Measurements from ENCODE around the gene FCHSD2. TPM values are rescaled to one million over a fixed set of nuclear protein-coding genes. Genes with fewer than 3 reads are reported as not detected.
A peak's percentile ranks its signal among the peaks of the same experiment; 100 is the strongest.
"Not testable (repeated sequence)": the region's sequence is repeated elsewhere in the genome, so short reads cannot be mapped to it uniquely, and the experiment has no call there.

FCHSD2 gene
- total RNA-seq, 1 donor: 34.0 TPM

DNA sequence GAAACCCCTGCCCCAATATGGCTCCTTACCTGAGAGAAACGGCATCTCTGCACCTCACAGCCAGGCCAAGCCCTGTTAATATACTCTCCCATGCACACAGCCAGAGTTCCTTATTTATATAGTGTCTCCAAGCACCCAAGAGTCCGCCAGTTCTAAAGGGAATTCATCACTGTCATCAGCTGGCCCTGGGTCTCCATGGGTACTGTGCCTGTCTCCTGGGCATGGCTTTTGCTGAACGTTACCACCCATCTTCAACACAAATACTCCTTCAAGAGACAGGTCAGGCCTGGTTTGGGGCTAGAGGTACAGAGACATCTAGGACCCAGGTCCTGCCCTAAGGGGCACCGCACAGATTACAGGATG is 329.5 kb downstream of the FCHSD2 start:
- Histone ChIP-seq H3K36me3 (ENCODE audit: insufficient read depth, low read length) (peaks cover 17% of the 10 kb centered on the region), H3K9me3 (ENCODE audit: low read depth, low read length) (no peaks in the 10 kb centered on the region), H3K79me2 (ENCODE audit: insufficient read depth, low read length) (peaks cover 34% of the 10 kb centered on the region), H3K27me3 (ENCODE audit: insufficient read depth, low read length) (no peaks in the 10 kb centered on the region), H3K4me2 (ENCODE audit: insufficient read depth, low read length) (peak overlapping the region; percentile 90), H3K27ac (ENCODE audit: low read depth, low read length) (peak overlapping the region; percentile 97), H3K4me3 (ENCODE audit: insufficient read depth, low read length) (peak overlapping the region; percentile 79), H4K20me1 (ENCODE audit: insufficient read depth, low read length) (peaks cover 4% of the 10 kb centered on the region), H2AFZ (ENCODE audit: low read length) (no peak overlapping the region), H3K4me1 (ENCODE audit: insufficient read depth, low read length) (peaks cover 41% of the 10 kb centered on the region)
- DNase-seq (ENCODE audit: insufficient read length, low spot score, missing footprints): peak; percentile 52
- no peak for TF ChIP-seq CTCF (IDR thresholded peaks at IDR 0.05; ENCODE audit: extremely low read depth, low read depth, low read length)

DNA sequence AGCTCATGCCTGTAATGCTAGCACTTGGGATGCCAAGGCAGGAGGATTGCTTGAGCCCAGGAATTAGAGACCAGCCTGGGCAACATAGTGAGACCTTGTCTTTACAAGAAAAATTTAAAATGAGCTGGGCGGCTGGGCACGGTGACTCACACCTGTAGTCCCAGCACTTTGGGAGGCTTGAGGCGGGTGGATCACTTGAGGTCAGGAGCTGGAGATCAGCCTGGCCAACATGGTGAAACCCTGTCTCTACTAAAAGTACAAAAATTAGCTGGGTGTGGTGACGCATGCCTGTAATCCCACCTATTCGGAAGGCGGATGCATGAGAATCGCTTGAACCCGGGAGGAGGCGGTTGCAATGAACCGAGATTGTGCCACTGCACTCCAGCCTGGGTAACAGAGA is 330.4 kb downstream of the FCHSD2 start:
- not testable (repeated sequence) for H3K27me3 ChIP-seq (ENCODE audit: insufficient read depth, low read length); H2AFZ ChIP-seq (ENCODE audit: low read length); H3K9me3 ChIP-seq (ENCODE audit: low read depth, low read length); DNase-seq (ENCODE audit: insufficient read length, low spot score, missing footprints); H3K27ac ChIP-seq (ENCODE audit: low read depth, low read length); H3K4me3 ChIP-seq (ENCODE audit: insufficient read depth, low read length); H4K20me1 ChIP-seq (ENCODE audit: insufficient read depth, low read length)
- H3K79me2 ChIP-seq (ENCODE audit: insufficient read depth, low read length): peaks cover 34% of the 10 kb centered on the region
- peaks cover 50% of the 10 kb centered on the region for H3K4me1 ChIP-seq (ENCODE audit: insufficient read depth, low read length)
- peak overlapping the region; percentile 90 for H3K4me2 ChIP-seq (ENCODE audit: insufficient read depth, low read length)
- H3K36me3 ChIP-seq (ENCODE audit: insufficient read depth, low read length): peaks cover 17% of the 10 kb centered on the region

- no peak overlapping the region for H2AFZ ChIP-seq (ENCODE audit: low read length)
- H3K27ac ChIP-seq (ENCODE audit: low read depth, low read length): peak overlapping the region; percentile 82
- DNase-seq (ENCODE audit: insufficient read length, low spot score, missing footprints): peak; percentile 82
These were observed 333.8 kb downstream of the FCHSD2 start for GRCh38 chr11:72808331-72808798.

DNA sequence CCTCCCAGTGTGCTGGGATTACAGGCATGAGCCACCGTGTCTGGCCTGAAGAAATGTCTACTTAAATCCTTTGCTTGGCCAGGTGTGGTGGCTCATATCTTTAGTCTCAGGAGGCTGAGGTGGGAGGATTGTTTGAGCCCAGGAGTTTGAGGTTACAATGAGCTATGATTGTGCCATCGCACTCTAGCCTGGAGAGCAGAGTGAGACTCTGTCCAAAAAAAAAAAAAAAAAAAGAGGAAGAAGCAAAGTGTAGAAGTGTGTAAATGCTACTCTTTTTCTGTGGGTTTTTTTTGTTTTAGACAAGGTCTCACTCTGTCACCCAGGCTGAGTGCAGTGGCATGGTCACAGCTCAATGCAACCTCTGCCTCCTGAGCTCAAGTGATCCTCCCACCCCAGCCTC is 334.3 kb downstream of the FCHSD2 start:
- H3K4me1 ChIP-seq (ENCODE audit: insufficient read depth, low read length): peaks cover 30% of the 10 kb centered on the region
- no peak overlapping the region for H2AFZ ChIP-seq (ENCODE audit: low read length)
- peaks cover 3% of the 10 kb centered on the region for H4K20me1 ChIP-seq (ENCODE audit: insufficient read depth, low read length)
- no peaks in the 10 kb centered on the region for H3K9me3 ChIP-seq (ENCODE audit: low read depth, low read length)
- no peak for DNase-seq (ENCODE audit: insufficient read length, low spot score, missing footprints)
- peaks cover 17% of the 10 kb centered on the region for H3K36me3 ChIP-seq (ENCODE audit: insufficient read depth, low read length)
- peaks cover 15% of the 10 kb centered on the region for H3K79me2 ChIP-seq (ENCODE audit: insufficient read depth, low read length)
- H3K27me3 ChIP-seq (ENCODE audit: insufficient read depth, low read length): no peaks in the 10 kb centered on the region
- TF ChIP-seq CTCF (IDR thresholded peaks at IDR 0.05; ENCODE audit: extremely low read depth, low read depth, low read length): no peak
- no peak overlapping the region for H3K4me3 ChIP-seq (ENCODE audit: insufficient read depth, low read length)
- peak overlapping the region; percentile 82 for H3K27ac ChIP-seq (ENCODE audit: low read depth, low read length)
- no peak overlapping the region for H3K4me2 ChIP-seq (ENCODE audit: insufficient read depth, low read length)

More at GRCh38 chr11:72808331-72808798, 333.8 kb downstream of the FCHSD2 start:
- Histone ChIP-seq H3K4me2 (ENCODE audit: insufficient read depth, low read length) (no peak overlapping the region), H3K79me2 (ENCODE audit: insufficient read depth, low read length) (peaks cover 18% of the 10 kb centered on the region), H3K4me1 (ENCODE audit: insufficient read depth, low read length) (peaks cover 35% of the 10 kb centered on the region), H3K36me3 (ENCODE audit: insufficient read depth, low read length) (peaks cover 17% of the 10 kb centered on the region), H3K4me3 (ENCODE audit: insufficient read depth, low read length) (no peak overlapping the region), H4K20me1 (ENCODE audit: insufficient read depth, low read length) (peaks cover 3% of the 10 kb centered on the region), H3K27me3 (ENCODE audit: insufficient read depth, low read length) (no peaks in the 10 kb centered on the region), H3K9me3 (ENCODE audit: low read depth, low read length) (no peaks in the 10 kb centered on the region)
- TF ChIP-seq CTCF (IDR thresholded peaks at IDR 0.05; ENCODE audit: extremely low read depth, low read depth, low read length): no peak
